NCI-H2196 (cell line): ENCODE results near the gene HSFY2.
"Not testable (repeated sequence)": the region's sequence is repeated elsewhere in the genome, so short reads cannot be mapped to it uniquely, and the experiment has no call there.

Source experiments
- DNase-seq: peaks from one replicate; lab custom pipeline; 2025; ENCODE audit not compliant: unreplicated experiment; lab: John Stamatoyannopoulos, UW

HSFY2 gene

GRCh38 chrY:18773635-18774034, at the start of gene HSFY2:
Gene HSFY2, minus strand, starts transcription at chrY:18773735. Its CDS starts 117 bp downstream, at chrY:18773618.
- DNase-seq: not testable (repeated sequence)

GRCh38 chrY:18815751-18816150, 42.2 kb upstream of the HSFY2 start:
- DNase-seq: not testable (repeated sequence)

GRCh38 chrY:18788757-18789406, 15.3 kb upstream of the HSFY2 start:
- not testable (repeated sequence) for DNase-seq

GRCh38 chrY:18754077-18754476, 19.5 kb downstream of the HSFY2 start:
- DNase-seq: not testable (repeated sequence)

- not testable (repeated sequence) for DNase-seq
Observed at GRCh38 chrY:18753133-18753815, 20.3 kb downstream of the HSFY2 start.

- DNase-seq: not testable (repeated sequence)
Observed at GRCh38 chrY:18723714-18724113, 49.8 kb downstream of the HSFY2 start.
